Embryonic facial prominence (tissue), 1 donor: ENCODE data around the gene CDH23.

ENCODE experiments used
- DNase-seq: peaks from one replicate; pipeline ENCODE4 v3.0.0-alpha.2; 2016; ENCODE audit errors: extremely low spot score

CDH23 gene

GRCh38 chr10:71483885-71484751 is 87.4 kb downstream of the CDH23 start:
- DNase-seq = no peak

GRCh38 chr10:71486484-71487114 is 89.9 kb downstream of the CDH23 start:
- no peak for DNase-seq

GRCh38 chr10:71487726-71488125 is 91.0 kb downstream of the CDH23 start:
- DNase-seq = no peak

- DNase-seq = no peak
These were observed 92.4 kb downstream of the CDH23 start for GRCh38 chr10:71489077-71489476.

- DNase-seq = no peak
These were observed 96.2 kb downstream of the CDH23 start for GRCh38 chr10:71492872-71493271.

GRCh38 chr10:71493741-71494140 is 97.0 kb downstream of the CDH23 start:
- DNase-seq = no peak

- no peak for DNase-seq
These were observed 97.8 kb downstream of the CDH23 start for GRCh38 chr10:71494476-71494875.

GRCh38 chr10:71494980-71495381 is 98.3 kb downstream of the CDH23 start:
- DNase-seq = no peak

- DNase-seq = no peak
These were observed 100.4 kb downstream of the CDH23 start for GRCh38 chr10:71496927-71497762.

- DNase-seq = no peak
These were observed 101.1 kb downstream of the CDH23 start for GRCh38 chr10:71497763-71498326.

GRCh38 chr10:71501402-71501801 is 104.7 kb downstream of the CDH23 start:
- DNase-seq = no peak

GRCh38 chr10:71502190-71502589 is 105.5 kb downstream of the CDH23 start:
- no peak for DNase-seq

- DNase-seq = no peak
These were observed 106.1 kb downstream of the CDH23 start for GRCh38 chr10:71502851-71503250.

- no peak for DNase-seq
These were observed 107.4 kb downstream of the CDH23 start for GRCh38 chr10:71504168-71504567.

- DNase-seq = no peak
These were observed 107.8 kb downstream of the CDH23 start for GRCh38 chr10:71504570-71504969.

- no peak for DNase-seq
These were observed 109.1 kb downstream of the CDH23 start for GRCh38 chr10:71505862-71506261.

GRCh38 chr10:71509444-71509843 is 112.7 kb downstream of the CDH23 start:
- no peak for DNase-seq

- DNase-seq = no peak
These were observed 114.5 kb downstream of the CDH23 start for GRCh38 chr10:71511206-71511605.

- DNase-seq = no peak
These were observed 115.6 kb downstream of the CDH23 start for GRCh38 chr10:71512312-71512711.

- no peak for DNase-seq
These were observed 116.2 kb downstream of the CDH23 start for GRCh38 chr10:71512761-71513539.

GRCh38 chr10:71513540-71513853 is 116.8 kb downstream of the CDH23 start:
- DNase-seq = no peak
